Hepatic stellate cell (primary cell): ENCODE data around the gene RANBP9.

Source experiments
- DNase-seq: peaks from one replicate; pipeline ENCODE4 v3.0.0; 2011; ENCODE audit warnings: low spot score

The RANBP9 gene

GRCh38 chr6:13710552-13711323 lies 897 bp downstream of the RANBP9 start:
- DNase-seq, result peak; percentile 22

GRCh38 chr6:13709689-13710551 lies 1.7 kb downstream of the RANBP9 start:
- peak; percentile 39 for DNase-seq

DNA sequence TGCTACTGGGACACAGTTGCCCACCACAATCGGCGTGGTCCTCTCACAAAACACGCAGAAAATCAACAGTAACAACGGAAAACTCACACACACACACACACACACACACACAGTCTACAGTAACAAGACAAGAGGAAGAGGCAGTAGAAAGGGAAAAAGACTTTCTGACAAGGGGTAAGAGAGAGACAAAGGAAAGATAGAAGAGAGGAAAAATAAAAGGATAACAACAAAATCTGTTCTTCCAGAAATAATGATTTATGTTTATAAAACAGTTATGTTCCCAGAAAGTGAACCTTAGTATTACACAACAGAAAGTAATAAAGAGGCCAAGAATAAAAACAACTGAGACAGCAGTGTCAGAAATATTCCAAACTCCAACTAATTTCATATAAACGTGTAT lies 2.9 kb downstream of the RANBP9 start:
- no peak for DNase-seq

DNA sequence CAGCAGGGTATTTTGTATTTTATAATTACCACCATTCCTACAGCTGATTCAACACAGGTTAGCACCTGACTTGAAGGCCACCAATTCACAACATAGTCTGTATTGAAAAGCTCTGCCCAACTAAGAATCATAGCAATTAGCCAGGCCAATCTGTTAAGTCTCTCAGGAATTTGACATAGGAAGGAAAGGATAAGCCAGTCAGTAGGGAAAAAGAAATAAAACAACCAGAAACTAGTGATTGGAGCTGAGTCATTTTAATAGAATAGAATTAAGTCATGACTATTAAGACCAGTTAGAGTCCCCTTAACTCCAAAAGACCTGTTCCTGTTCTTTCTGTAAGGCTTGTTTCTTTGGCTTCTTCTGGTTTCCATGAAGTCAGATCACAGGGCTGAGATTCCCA lies 8.1 kb downstream of the RANBP9 start:
- no peak for DNase-seq

DNA sequence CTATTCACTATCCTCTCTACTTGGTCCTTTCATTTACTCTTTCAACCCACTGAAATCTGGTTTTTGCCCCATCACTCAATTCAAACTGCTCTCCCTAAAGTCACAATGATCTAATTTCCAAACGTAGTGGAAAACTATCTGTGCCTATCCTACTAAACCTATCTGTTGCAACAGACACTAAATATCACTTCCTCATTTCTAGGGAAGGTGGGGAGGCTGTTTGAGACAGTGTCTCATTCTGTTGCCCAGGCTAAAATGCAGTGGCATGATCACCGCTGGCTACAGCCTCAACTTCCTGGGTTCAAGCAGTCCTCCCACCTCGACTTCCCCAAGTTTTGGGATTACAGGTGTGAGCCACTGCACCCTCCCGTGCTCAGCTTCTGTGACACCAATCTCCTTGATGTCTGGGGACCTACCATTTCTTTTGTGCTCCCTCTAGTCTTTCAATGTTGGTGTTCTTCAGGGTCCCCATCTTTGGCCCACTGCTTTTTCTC lies 8.8 kb downstream of the RANBP9 start:
- no peak for DNase-seq

DNA sequence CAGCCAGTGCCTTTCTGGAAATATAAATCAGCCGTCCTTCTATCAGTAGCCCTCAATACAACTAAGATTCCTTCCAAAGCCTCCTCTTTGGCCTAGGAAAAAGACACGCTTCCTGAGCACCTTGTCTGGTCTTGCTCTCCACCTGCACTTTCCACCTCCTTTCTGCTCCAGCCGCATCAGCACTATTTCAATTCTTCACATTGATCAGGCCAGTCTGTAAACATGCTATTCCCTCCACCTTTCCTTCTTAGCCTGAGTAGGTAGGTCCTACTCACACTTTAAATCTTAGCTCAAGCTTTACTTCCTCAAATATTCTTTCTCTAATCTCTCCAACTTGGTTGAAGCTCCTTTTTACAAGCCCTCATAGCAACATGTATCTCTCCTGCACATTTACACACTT lies 11.4 kb downstream of the RANBP9 start:
- DNase-seq, result no peak

- DNase-seq, result no peak
These were observed 12.9 kb downstream of the RANBP9 start for GRCh38 chr6:13698715-13699114.

GRCh38 chr6:13697857-13698256 lies 13.8 kb downstream of the RANBP9 start:
- DNase-seq, result no peak

DNA sequence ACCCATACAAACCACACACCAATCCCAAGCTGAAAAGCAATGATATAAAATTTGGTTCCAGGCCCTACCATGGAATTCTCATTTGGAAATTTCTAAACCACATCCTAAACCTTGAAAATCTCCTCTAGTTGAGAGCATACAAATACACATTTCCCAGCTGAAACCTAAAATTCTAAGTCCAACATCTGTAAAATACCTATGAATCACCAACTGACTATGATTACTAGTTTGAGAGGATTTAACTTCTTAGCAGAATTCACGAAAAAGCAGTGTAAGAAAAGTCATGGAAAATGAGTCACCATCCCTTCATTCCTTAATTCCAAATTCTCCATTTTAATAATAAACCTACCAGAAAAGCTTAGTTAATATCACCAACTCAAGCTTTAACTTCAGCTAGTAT lies 15.4 kb downstream of the RANBP9 start:
- DNase-seq, result peak; percentile 43

DNA sequence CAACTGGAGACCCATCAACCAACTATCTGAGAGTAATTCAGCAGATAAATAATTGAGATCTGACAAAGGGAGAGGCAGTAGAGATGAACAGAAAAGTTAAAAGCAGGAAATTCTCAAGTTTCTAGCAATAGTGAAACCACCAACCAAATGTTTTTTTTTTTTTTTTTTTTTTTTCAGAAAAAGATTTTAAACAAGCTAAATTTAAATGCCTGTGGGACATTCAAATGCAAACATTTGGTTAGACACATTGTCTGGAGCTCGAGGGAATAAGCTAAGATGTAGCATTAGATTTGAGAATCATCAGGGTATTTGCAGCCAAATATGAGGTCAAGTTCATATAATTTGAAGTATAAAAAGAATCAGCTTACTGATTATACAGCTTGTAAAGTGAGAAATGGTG lies 16.4 kb downstream of the RANBP9 start:
- no peak for DNase-seq

GRCh38 chr6:13694562-13694961 lies 17.1 kb downstream of the RANBP9 start:
- DNase-seq, result no peak

- DNase-seq, result no peak
These were observed 22.0 kb downstream of the RANBP9 start for GRCh38 chr6:13689511-13690256.

DNA sequence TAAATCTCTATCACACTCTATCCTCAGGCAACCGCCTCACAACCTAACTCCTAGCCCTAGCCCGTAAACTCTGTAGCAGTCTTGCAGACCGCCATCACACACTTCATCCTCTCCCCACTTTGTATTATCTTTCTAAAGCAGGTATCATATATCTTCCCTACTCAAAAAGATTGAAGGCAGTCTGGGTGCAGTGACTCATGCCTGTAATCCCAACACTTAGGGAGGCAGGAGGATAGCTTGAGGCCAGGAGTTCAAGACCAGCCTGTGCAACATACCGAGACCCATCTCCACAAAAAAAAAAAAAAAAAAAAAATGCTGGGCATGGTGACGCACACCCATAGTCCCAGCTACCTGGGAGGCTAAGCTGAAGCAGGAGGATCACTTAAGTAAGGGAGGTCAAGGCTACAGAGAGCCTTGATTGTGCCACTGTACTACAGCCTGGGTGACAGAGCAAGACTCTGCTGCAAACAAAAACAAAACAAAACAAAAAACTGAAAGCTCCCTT lies 22.9 kb downstream of the RANBP9 start:
- DNase-seq, result no peak

GRCh38 chr6:13687917-13688351 lies 23.7 kb downstream of the RANBP9 start:
- DNase-seq, result no peak

DNA sequence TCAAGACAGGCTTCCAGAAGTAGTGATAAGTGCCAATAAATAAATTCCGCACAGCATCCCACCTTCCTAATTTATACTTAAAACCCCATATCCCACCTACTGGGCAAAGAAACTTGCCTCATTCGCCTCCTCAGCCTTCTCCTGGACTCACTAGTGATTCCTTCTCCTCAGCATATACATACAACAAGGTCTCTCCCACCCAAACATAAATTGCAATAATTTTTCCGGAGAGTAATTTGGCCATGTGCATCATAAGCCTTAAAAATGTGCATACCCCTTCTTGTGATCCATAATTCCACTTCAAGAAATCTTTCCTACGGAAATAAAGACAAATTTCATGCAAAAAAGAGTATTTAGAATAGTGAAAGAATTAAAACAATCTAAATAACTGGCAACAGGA lies 26.8 kb downstream of the RANBP9 start:
- no peak for DNase-seq

GRCh38 chr6:13683038-13683437 lies 28.6 kb downstream of the RANBP9 start:
- DNase-seq, result no peak

GRCh38 chr6:13682346-13682745 lies 29.3 kb downstream of the RANBP9 start:
- no peak for DNase-seq

GRCh38 chr6:13681305-13682061 lies 30.2 kb downstream of the RANBP9 start:
- DNase-seq, result no peak

GRCh38 chr6:13680448-13680968 lies 31.1 kb downstream of the RANBP9 start:
- DNase-seq, result no peak

DNA sequence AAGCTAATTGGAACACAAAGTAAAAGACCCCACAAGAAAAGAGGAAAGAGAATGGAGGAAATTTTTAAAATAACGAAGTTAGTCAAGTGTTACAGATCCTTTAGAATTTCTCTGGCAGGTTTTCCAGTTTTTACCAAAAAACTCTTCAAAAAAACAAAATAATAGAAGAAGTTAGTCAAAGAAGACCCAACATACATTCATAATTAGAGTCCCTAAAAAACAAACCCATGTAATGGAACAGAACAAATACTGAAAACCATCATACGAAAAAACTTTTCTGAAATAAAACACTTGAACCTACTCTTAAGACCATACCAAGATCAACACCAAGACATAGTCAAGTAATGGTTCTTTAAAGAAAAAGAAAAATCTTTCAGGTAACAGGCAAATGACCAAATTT lies 31.6 kb downstream of the RANBP9 start:
- DNase-seq, result no peak
